ENCODE measurements around the gene CCDC137.
A peak's percentile ranks its signal among the peaks of the same experiment; 100 is the strongest.

The CCDC137 gene

DNA sequence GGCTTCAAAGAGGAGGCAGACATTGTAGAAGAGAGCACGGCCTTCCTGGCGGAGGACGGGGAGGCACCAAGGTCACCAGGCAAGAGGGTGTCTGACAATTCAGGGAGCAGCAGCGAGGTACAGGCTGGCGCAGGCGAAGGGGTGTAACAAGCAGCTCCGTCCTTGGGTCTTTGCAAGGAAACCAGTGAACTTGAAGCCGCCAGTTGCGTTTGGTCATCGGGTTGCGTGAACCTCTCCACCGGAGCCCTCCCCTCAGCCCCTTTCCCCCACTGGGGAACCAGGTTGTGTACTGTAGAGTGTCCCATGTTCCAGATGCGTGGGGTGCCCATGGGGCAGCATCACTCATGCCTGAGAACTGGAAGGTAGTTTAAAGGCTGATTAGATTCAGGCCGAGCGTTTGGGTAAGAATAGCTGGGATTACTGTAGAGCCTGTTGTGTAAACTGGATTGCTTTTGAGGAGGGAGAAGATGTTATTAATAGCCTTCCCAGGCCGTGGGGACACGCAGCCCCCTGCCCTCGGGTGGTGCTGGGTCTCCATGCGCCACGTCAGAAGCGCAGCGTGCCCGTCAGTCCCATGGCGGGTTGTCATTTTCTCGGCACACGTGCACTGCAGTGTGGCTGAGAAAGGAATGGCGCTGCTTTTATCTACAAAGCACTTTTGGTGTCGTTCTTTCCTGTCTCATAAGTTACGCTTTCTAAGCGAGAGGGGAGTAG, 39.1 kb downstream of the CCDC137 start:
- H3K27ac ChIP-seq: peak overlapping the region; percentile 98; the same call in 1 of the 2 replicates
- TF ChIP-seq, protein P1, sequence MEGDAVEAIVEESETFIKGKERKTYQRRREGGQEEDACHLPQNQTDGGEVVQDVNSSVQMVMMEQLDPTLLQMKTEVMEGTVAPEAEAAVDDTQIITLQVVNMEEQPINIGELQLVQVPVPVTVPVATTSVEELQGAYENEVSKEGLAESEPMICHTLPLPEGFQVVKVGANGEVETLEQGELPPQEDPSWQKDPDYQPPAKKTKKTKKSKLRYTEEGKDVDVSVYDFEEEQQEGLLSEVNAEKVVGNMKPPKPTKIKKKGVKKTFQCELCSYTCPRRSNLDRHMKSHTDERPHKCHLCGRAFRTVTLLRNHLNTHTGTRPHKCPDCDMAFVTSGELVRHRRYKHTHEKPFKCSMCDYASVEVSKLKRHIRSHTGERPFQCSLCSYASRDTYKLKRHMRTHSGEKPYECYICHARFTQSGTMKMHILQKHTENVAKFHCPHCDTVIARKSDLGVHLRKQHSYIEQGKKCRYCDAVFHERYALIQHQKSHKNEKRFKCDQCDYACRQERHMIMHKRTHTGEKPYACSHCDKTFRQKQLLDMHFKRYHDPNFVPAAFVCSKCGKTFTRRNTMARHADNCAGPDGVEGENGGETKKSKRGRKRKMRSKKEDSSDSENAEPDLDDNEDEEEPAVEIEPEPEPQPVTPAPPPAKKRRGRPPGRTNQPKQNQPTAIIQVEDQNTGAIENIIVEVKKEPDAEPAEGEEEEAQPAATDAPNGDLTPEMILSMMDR (conservative IDR thresholded peaks at IDR 0.05): no peak

DNA sequence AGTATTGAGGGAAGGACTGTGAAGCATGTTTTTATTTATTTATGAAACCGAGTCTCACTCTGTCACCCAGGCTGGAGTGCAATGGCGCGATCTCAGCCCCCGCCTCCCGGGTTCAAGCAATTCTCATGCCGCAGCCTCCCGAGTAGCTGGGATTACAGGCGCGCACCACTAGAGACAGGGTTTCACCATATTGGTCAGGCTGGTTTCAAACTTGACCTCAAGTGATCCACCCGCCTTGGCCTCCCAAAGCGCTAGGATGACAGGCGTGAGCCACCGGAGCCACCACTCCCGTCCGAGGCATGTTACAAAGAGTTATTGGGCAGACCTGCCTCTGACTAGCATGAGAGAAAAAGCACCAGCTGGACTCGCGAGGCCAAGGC, 39.7 kb downstream of the CCDC137 start:
- TF ChIP-seq, protein P1 (conservative IDR thresholded peaks at IDR 0.05): no peak
- no peak overlapping the region for H3K27ac ChIP-seq

DNA sequence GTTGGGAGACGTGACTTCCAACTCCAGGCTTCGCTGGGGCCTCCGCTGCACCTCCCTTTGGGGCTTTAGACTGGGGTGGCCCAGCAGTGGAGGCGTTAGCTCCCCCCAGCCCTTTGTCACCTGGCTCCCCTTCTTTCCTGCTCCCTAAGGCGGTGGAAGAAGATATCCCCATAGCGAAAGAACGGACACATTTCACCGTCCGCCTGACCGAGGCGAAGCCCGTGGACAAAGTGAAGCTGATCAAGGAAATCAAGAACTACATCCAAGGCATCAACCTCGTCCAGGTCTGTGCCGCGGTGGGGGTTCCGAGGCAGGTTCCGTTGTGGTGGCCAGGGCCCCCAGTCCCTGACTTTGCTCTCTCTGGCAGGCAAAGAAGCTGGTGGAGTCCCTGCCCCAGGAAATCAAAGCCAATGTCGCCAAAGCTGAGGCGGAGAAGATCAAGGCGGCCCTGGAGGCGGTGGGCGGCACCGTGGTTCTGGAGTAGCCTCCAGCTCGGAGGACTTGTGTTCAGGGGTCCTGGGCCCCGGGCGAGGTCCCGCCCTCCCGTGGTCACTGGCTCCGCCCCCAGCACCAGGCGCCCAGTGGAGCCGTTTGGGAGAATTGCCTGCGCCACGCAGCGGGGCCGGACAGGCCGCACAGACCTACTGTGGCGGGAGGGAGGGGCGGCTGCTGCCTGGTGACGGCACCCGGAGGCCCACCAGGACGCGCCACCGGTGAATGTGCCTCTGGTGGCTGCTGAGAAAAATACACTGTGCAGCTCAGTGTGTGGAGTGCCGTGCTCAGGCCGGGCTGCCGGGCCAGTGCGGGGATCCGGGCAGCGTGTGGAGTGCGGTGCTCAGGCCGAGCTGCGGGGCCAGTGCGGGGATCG, 40.5 kb downstream of the CCDC137 start:
- H3K27ac ChIP-seq: no peak overlapping the region

DNA sequence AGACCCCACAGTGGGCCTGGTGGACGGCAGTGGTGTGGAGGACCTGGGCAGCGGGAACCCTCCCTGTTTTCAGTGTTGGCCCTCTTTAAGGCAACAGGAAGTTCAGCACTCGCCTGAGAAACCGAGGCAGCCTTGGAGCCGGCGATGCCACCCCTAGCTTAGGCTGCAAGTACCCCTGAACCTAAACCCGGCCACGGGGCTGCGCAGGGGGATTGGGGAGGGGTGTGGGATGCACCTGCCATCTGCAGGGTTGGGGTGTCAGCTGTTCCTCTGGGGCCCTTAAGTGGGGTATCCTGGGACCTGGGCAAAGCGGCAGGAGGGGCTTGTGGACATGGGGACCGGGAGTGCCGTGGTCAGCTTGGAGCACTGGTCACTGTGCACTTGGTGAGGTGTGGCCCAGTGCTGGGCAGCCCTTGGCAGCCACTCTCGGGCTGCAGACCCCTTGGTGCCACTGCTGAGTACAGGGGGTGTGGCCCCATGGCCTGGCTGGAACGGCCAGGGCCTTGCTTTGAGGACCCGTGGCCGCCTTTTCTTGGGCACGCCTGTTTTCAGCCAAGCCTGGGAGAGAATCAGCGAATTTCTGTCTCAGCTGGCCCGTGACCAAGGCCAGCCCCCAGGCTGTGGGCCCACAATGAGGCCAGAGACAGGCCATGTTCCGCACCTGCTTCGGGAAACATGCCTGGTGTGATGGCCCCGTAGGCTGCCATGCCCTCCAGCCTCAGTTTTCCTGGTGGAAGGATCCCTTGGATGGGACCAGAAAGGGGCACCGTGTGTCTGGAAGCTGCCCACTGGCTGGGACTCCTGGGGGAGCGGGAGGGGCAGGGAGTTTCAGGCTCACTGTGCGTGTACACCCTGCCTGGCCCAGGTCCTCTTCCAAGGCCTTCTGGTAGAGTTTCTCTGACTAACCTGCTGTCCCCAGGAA, 41.4 kb downstream of the CCDC137 start:
- TF ChIP-seq, protein P1 (conservative IDR thresholded peaks at IDR 0.05): no peak
- H3K27ac ChIP-seq: peak overlapping the region; percentile 94; the same call in 1 of the 2 replicates

More for the DNA sequence above, 40.5 kb downstream of the CCDC137 start:
- TF ChIP-seq, protein P1 (conservative IDR thresholded peaks at IDR 0.05): 0 out of 2 replicates have a peak, but pooled peaks have one; percentile 22

DNA sequence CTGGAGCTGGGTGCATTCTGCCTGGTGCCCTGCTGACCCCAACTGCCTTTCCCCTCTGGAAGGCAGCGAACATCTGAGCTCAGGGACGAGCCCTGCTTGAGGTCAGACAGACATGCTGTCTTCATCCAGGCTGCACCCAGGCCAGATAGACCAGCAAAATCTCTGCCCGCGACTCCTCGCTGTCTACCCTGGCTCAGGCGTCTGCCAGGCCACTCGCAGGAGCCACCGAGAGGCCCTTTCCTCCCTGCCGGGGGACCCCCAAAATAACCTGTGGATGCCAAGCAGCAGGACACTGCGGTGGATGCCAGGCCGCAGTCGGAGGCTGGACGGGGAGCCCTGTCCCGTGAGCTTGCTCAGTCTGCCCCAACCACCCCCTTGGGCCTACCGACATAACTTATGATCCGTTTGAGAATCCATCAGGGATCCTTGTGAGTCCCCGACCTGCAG, 42.2 kb downstream of the CCDC137 start:
- TF ChIP-seq, protein P1 (conservative IDR thresholded peaks at IDR 0.05): no peak
- H3K27ac ChIP-seq: peak overlapping the region; percentile 94; the same call in 1 of the 2 replicates

DNA sequence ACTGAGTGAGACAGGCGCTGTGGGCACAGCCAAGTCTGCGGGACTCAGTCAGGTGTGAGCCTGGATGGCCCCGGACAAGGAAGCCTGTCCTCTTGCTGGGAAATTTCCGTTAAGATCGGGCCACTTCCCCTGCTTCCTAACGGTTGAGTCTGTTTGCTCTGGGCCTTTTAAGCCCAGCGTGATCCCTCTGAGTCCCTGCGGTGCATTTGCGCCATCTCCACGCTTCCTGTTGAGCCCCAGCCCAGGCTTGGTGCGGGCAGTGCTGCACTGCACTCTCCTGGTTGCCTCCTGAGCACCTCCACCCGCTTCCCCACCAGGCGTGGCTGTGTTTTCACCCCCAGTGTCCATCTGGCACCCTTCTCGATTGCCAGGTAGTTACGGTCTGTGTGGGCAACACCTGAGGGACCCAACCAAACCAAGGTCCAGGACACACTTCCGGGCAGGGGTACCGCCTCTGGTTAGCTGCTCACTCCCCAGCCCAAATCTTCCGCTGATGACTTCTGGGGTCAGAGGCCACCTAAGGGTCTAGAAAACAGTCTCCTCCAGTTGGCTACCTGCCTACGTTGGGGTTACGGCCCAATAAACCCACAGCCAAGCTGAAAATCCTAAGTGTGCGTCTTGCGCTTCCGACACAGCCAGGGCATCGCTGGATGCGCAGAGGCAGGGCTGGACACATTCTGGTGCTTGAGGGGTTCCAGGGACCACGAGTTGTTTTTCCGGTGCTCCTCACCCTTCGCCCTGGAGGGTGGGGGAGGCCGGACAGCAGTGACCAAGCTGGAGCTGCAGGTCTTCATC, 44.2 kb downstream of the CCDC137 start:
- peak overlapping the region; percentile 94 for H3K27ac ChIP-seq
- TF ChIP-seq, protein P1 (conservative IDR thresholded peaks at IDR 0.05): no peak

Data from VCaP (cell line).